GM18498 (cell line): ENCODE measurements around the gene ITIH1.

Experiments used
- ATAC-seq: cut with Tn5 transposase; IDR thresholded peaks from one replicate; pipeline ENCODE4 v1.9.1; 2021; ENCODE audit warnings: mild to moderate bottlenecking, moderate library complexity; ENCODE audit not compliant: unreplicated experiment

The ITIH1 gene

GRCh38 chr3:52813810-52814209 is 36.4 kb downstream of the ITIH1 start:
- no peak for ATAC-seq

- no peak for ATAC-seq
These were observed 38.8 kb downstream of the ITIH1 start for GRCh38 chr3:52816199-52816598.

- no peak for ATAC-seq
These were observed 39.3 kb downstream of the ITIH1 start for GRCh38 chr3:52816654-52817053.

GRCh38 chr3:52817221-52817620 is 39.8 kb downstream of the ITIH1 start:
- ATAC-seq, result no peak

GRCh38 chr3:52817860-52818259 is 40.5 kb downstream of the ITIH1 start:
- ATAC-seq, result no peak

GRCh38 chr3:52819936-52820335 is 42.5 kb downstream of the ITIH1 start:
- ATAC-seq, result no peak

- no peak for ATAC-seq
These were observed 43.3 kb downstream of the ITIH1 start for GRCh38 chr3:52820736-52821135.

GRCh38 chr3:52822363-52822762 is 45.0 kb downstream of the ITIH1 start:
- ATAC-seq, result no peak

GRCh38 chr3:52824037-52824436 is 46.6 kb downstream of the ITIH1 start:
- ATAC-seq, result no peak

- ATAC-seq, result no peak
These were observed 50.0 kb downstream of the ITIH1 start for GRCh38 chr3:52827441-52827840.

- no peak for ATAC-seq
These were observed 50.5 kb downstream of the ITIH1 start for GRCh38 chr3:52827866-52828376.

- ATAC-seq, result no peak
These were observed 52.1 kb downstream of the ITIH1 start for GRCh38 chr3:52829482-52829881.

GRCh38 chr3:52829906-52830463 is 52.6 kb downstream of the ITIH1 start:
- ATAC-seq, result no peak

GRCh38 chr3:52830535-52831258 is 53.3 kb downstream of the ITIH1 start, which contains the start of gene ITIH4:
ITIH4 (minus strand) TSS chr3:52830672; CDS start chr3:52830642, 30 bp downstream.
- no peak for ATAC-seq

GRCh38 chr3:52831500-52832301 is 54.3 kb downstream of the ITIH1 start:
- ATAC-seq, result no peak

- no peak for ATAC-seq
These were observed 55.8 kb downstream of the ITIH1 start for GRCh38 chr3:52833202-52833601.

- ATAC-seq, result no peak
These were observed 57.6 kb downstream of the ITIH1 start, which contains the start of gene MUSTN1 for GRCh38 chr3:52834871-52835501. MUSTN1 (minus strand) TSS chr3:52835019; CDS start chr3:52834948, 71 bp downstream.

GRCh38 chr3:52835766-52836470 is 58.5 kb downstream of the ITIH1 start:
- no peak for ATAC-seq

GRCh38 chr3:52836471-52836845 is 59.1 kb downstream of the ITIH1 start:
- ATAC-seq, result no peak

- no peak for ATAC-seq
These were observed 59.6 kb downstream of the ITIH1 start for GRCh38 chr3:52836986-52837385.
